GM12878 (cell line): Measurements from ENCODE around the gene GAMT. TPM values are rescaled to one million over a fixed set of nuclear protein-coding genes. Genes with fewer than 3 reads are reported as not detected.

Experiments
- ATAC-seq: fragments of 200-7000 bp; cut with Tn5 transposase; 3 replicates; pipeline ENCODE4 v1.9.1; 2020; ENCODE audit warnings: mild to moderate bottlenecking, moderate library complexity
- BruUV-seq: library from RNA; stranded (reverse); fragments of 400-500 nt; replicated peaks from 2 replicates; lab custom pipeline; 2021; lab: Mats Ljungman, UMichigan
- CTCF ChIA-PET: fragments of 300-600 bp; sonication (Branson Sonifier 250); formaldehyde crosslinking; extraction: SDS; loops from one replicate; lab custom pipeline; 2021; ENCODE audit warnings: inconsistent platforms; lab: Yijun Ruan, JAX
- POLR2A ChIA-PET: fragments of 350-600 bp; formaldehyde crosslinking; extraction: SDS; loops from one replicate; lab custom pipeline; 2021; ENCODE audit warnings: inconsistent platforms; lab: Charles Lee
- RAD21 ChIA-PET: fragments of 300-600 bp; sonication (Branson Sonifier 250); formaldehyde crosslinking; loops from one replicate; lab custom pipeline; 2023; ENCODE audit warnings: antibody characterized with exemption; ENCODE audit not compliant: unreplicated experiment; lab: Charles Lee
- SMC1A ChIA-PET: fragments of 300-600 bp; sonication (Branson Sonifier 250); formaldehyde crosslinking; loops from one replicate; lab custom pipeline; 2023; ENCODE audit not compliant: unreplicated experiment, uncharacterized antibody; lab: Charles Lee
- DNase-seq: peaks from one replicate; pipeline ENCODE4 v3.0.0-alpha.2; 2011; ENCODE audit warnings: low read depth, low spot score
- FAIRE-seq: peaks from 3 replicates; lab custom pipeline; 2011; peaks lifted over from hg19 to GRCh38; lab: Jason Lieb, UNC
- H2AFZ ChIP-seq: 2 replicates; pipeline ENCODE4 v1.6.0; 2011; ENCODE audit warnings: low read depth, low read length, control low read depth; ENCODE audit not compliant: control insufficient read depth
- H3K27ac ChIP-seq: 2 replicates; pipeline ENCODE4 v1.5.1; 2011; ENCODE audit warnings: control low read depth; ENCODE audit not compliant: control insufficient read depth, insufficient read depth
- H3K27me3 ChIP-seq, 2 experiments: replicated peaks in 1 of 2; 2 replicates each; pipeline versions ENCODE4 v1.6.0 to v1.6.1; 2011; ENCODE audit warnings: low read length in 1 of 2; ENCODE audit not compliant: control insufficient read depth in 2 of 2, insufficient read depth in 2 of 2
- H3K36me3 ChIP-seq, 2 experiments: 2 replicates each; pipeline ENCODE4 v1.5.1; 2011; ENCODE audit warnings: low read length in 1 of 2; ENCODE audit not compliant: control insufficient read depth in 2 of 2, insufficient read depth in 2 of 2
- H3K4me1 ChIP-seq: 2 replicates; pipeline ENCODE4 v1.6.1; 2011; ENCODE audit warnings: mild to moderate bottlenecking, low read length, moderate library complexity, mixed read lengths; ENCODE audit not compliant: control insufficient read depth, insufficient read depth
- H3K4me2 ChIP-seq: 2 replicates; pipeline ENCODE4 v1.6.0; 2011; ENCODE audit warnings: control low read depth; ENCODE audit not compliant: control insufficient read depth, insufficient read depth
- H3K4me3 ChIP-seq: fragments of 200-600 bp; sonication (generic); 2 replicates; pipeline ENCODE4 v1.5.1; 2016
- H3K79me2 ChIP-seq: 2 replicates; pipeline ENCODE4 v1.6.0; 2011; ENCODE audit warnings: low read length; ENCODE audit not compliant: control insufficient read depth, insufficient read depth
- H3K9ac ChIP-seq: 2 replicates; pipeline ENCODE4 v1.8.0; 2011; ENCODE audit warnings: low read length, control low read depth, mixed read lengths; ENCODE audit not compliant: control insufficient read depth, insufficient read depth
- H3K9me3 ChIP-seq: replicated peaks from 3 replicates; pipeline ENCODE4 v1.5.1; 2011; ENCODE audit warnings: mild to moderate bottlenecking, low read length; ENCODE audit not compliant: control insufficient read depth, insufficient read depth
- H4K20me1 ChIP-seq: 2 replicates; pipeline ENCODE4 v1.6.0; 2011; ENCODE audit not compliant: control insufficient read depth, insufficient read depth
- BCL11A ChIP-seq: IDR thresholded peaks from 2 replicates; pipeline ENCODE4 v1.6.1; 2011; ENCODE audit warnings: low read depth, low read length
- BMI1 ChIP-seq: fragments of 450-650 bp; IDR thresholded peaks from 2 replicates; pipeline ENCODE4 v1.6.1; 2016; ENCODE audit warnings: mild to moderate bottlenecking, moderate library complexity, borderline replicate concordance
- CHD2 ChIP-seq: IDR thresholded peaks from 2 replicates; pipeline ENCODE4 v1.6.1; 2011; ENCODE audit warnings: low read depth, low read length, improper control_type of control experiment, borderline replicate concordance
- ESRRA ChIP-seq: IDR thresholded peaks from 2 replicates; pipeline ENCODE4 v1.6.1; 2012; ENCODE audit warnings: mild to moderate bottlenecking, low read length, improper control_type of control experiment
- GATAD2B ChIP-seq: fragments of 450-650 bp; conservative IDR thresholded peaks from 2 replicates; pipeline ENCODE4 v1.6.1; 2017; ENCODE audit warnings: low read depth, mild to moderate bottlenecking, moderate library complexity
- HDGF ChIP-seq: fragments of 450-650 bp; IDR thresholded peaks from 2 replicates; pipeline ENCODE4 v1.6.1; 2016; ENCODE audit warnings: antibody characterized with exemption
- MYB ChIP-seq: fragments of 150-350 bp; IDR thresholded peaks from 2 replicates; pipeline ENCODE4 v1.6.1; 2014; ENCODE audit warnings: mild to moderate bottlenecking, low read depth, low read length, borderline replicate concordance
- MYC ChIP-seq: IDR thresholded peaks from 2 replicates; pipeline ENCODE4 v1.6.1; 2011; ENCODE audit warnings: mild to moderate bottlenecking, low read length, moderate library complexity, inconsistent platforms; ENCODE audit not compliant: insufficient read depth, insufficient replicate concordance, insufficient read length, severe bottlenecking
- NR2C1 ChIP-seq: fragments of 450-650 bp; IDR thresholded peaks from 2 replicates; pipeline ENCODE4 v1.6.1; 2017; ENCODE audit warnings: antibody characterized with exemption, mild to moderate bottlenecking, moderate library complexity
- RCOR1 ChIP-seq: conservative IDR thresholded peaks from 2 replicates; pipeline ENCODE4 v1.6.1; 2012; ENCODE audit warnings: low read depth, low read length, improper control_type of control experiment
- SIX5 ChIP-seq: IDR thresholded peaks from 2 replicates; pipeline ENCODE4 v1.6.1; 2011; ENCODE audit warnings: mild to moderate bottlenecking, low read depth, low read length, moderate library complexity; ENCODE audit not compliant: severe bottlenecking
- SMAD1 ChIP-seq: fragments of 450-650 bp; IDR thresholded peaks from 2 replicates; pipeline ENCODE4 v1.6.1; 2018; ENCODE audit warnings: mild to moderate bottlenecking, low read depth; ENCODE audit not compliant: partially characterized antibody
- ZBED1 ChIP-seq: IDR thresholded peaks from 2 replicates; pipeline ENCODE4 v1.6.1; 2016; ENCODE audit warnings: borderline replicate concordance
- ZNF207 ChIP-seq: fragments of 450-650 bp; IDR thresholded peaks from 2 replicates; pipeline ENCODE4 v1.6.1; 2014; ENCODE audit warnings: antibody characterized with exemption, mild to moderate bottlenecking, borderline replicate concordance
- ZNF24 ChIP-seq: fragments of 450-650 bp; IDR thresholded peaks from 2 replicates; pipeline ENCODE4 v1.6.1; 2017; ENCODE audit warnings: antibody characterized with exemption, mild to moderate bottlenecking
- WGBS: methylation state at CpG from one replicate; pipeline ENCODE4 v1.1.6; 2016; ENCODE audit warnings: low lambda C conversion rate; ENCODE audit not compliant: insufficient replicate concordance, insufficient coverage; ENCODE audit errors: missing lambda C conversion rate; 5-methylcytosine and 5-hydroxymethylcytosine counted together
- in situ Hi-C: fragments of 300-500 bp; cut with MboI; formaldehyde crosslinking; loops from 9 replicates; pipeline ENCODE4 v1.14.3; 2018; ENCODE audit warnings: mixed read lengths
- intact Hi-C: fragments of 100-400 bp; cut with micrococcal nuclease; formaldehyde crosslinking; loops from one replicate; pipeline ENCODE4 v1.14.2; 2022; ENCODE audit not compliant: unreplicated experiment
- polyA plus RNA-seq, 11 experiments: library from polyadenylated mRNA; depleted of rRNA in 4 of 11; unstranded in 6 of 11; stranded (reverse) in 5 of 11; fragments of >200 nt; fragmentation: Nextera tagmentation in 4 of 11; fragmentation: Illumina TruSeq in 1 of 11; extraction: Ambion mirVana in 4 of 11; extraction: Trizol in 1 of 11; gene quantifications; 1 replicate in 1 of 11; 2 replicates in 10 of 11; pipeline versions ENCODE4 v1.2.1 to v1.2.3, GENCODE V29; 2011 to 2016; ENCODE audit warnings: inconsistent platforms in 2 of 11, missing spikeins in 2 of 11, low read depth in 1 of 11
- total RNA-seq, 4 experiments: library from RNA; depleted of rRNA in 3 of 4; stranded (reverse); fragments of >200 nt in 3 of 4; fragmentation: Illumina TruSeq in 1 of 4; extraction: Trizol in 1 of 4; gene quantifications; 2 replicates each; pipeline versions ENCODE4 v1.2.1 to v1.2.3, GENCODE V29; 2013 to 2021
- TF ChIP-seq, protein P1 (sequence below): fragments of 450-650 bp; IDR thresholded peaks from 2 replicates; pipeline ENCODE4 v1.6.1; 2017; ENCODE audit warnings: mild to moderate bottlenecking, moderate library complexity
- TF ChIP-seq, protein P2 (sequence below): IDR thresholded peaks from 2 replicates; pipeline ENCODE4 v1.6.1; 2012; ENCODE audit warnings: low read depth, low read length, improper control_type of control experiment
- TF ChIP-seq, protein P3 (sequence below): fragments of 450-650 bp; IDR thresholded peaks from 2 replicates; pipeline ENCODE4 v1.6.1; 2018; ENCODE audit warnings: borderline replicate concordance, mild to moderate bottlenecking; ENCODE audit not compliant: partially characterized antibody

GAMT gene
- total and polyA plus RNA-seq, 10 of the 15 experiments (the other 5 are each of a cell fraction or from before 2014, with no cell fraction given) = 1.6 to 131 (median 38.8) TPM

DNA sequence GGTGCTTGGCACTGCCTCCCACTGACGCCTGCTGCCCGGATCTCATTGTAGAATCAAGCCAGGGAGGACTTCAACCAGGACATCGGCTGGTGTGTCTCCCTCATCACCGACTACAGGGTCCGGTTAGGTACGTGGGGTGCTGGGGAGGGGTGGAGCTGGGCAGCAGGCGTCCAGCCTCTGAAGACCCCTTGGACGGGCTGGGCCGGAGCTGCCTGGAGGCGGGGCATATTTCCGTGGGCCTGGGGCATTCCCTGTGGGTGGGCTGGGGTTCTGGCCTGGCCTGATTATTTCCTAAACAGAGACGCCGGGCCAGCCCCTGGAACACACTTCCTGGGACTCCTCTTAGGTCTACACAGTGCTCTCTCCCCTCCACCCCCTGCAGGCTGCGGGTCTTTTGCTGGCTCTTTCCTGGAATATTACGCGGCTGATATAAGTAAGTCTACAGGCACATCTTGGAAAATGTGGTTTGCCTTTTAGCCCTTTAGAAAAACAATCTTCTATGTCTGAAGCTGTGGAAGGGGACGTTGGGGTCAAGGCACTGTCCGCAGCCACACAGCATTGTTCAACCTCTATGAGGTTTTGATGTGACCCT lies 32.0 kb downstream of the GAMT start:
- H3K9ac ChIP-seq = no peak overlapping the region
- no peak overlapping the region for H3K4me2 ChIP-seq
- H3K9me3 ChIP-seq = no peaks in the 10 kb centered on the region
- no peak for ATAC-seq
- H3K4me1 ChIP-seq = no peaks in the 10 kb centered on the region
- no peak overlapping the region for H2AFZ ChIP-seq
- H4K20me1 ChIP-seq = no peaks in the 10 kb centered on the region
- WGBS = 97% methylated on average over 18 of the region's 18 CpGs
- intact Hi-C loops = no loop called here
- H3K4me3 ChIP-seq = no peak overlapping the region
- ChIA-PET SMC1A (interaction anchor here (1.2 kb wide), 1 partner anchor 52 kb away, joined by 5 read pairs; no protein-coding TSS in a partner anchor), CTCF (interaction anchor here (1.0 kb wide), 2 partner anchors 53 to 90 kb away, joined by 3 read pairs; no protein-coding TSS in a partner anchor), POLR2A (no interaction called here), RAD21 (no interaction called here)
- H3K27ac ChIP-seq = no peak overlapping the region
- H3K27me3 ChIP-seq = no peaks in the 10 kb centered on the region
- no peaks in the 10 kb centered on the region for H3K79me2 ChIP-seq
- BruUV-seq = no TSS peak
- in situ Hi-C loops = no loop called here
- FAIRE-seq = no peak
- peaks cover 4 to 8% of the 10 kb centered on the region in 2 experiments; a peak in 2 of 4 replicates for H3K36me3 ChIP-seq
- no peak for DNase-seq
- TF ChIP-seq ZNF207 (no peak), ZBED1 (no peak), ZNF24 (no peak), SIX5 (no peak), HDGF (no peak), ESRRA (no peak), GATAD2B (no peak), CHD2 (no peak), SMAD1 (no peak), MYB (no peak), BMI1 (no peak), MYC (no peak), BCL11A (no peak), NR2C1 (no peak), RCOR1 (no peak)
- TF ChIP-seq, protein P1, sequence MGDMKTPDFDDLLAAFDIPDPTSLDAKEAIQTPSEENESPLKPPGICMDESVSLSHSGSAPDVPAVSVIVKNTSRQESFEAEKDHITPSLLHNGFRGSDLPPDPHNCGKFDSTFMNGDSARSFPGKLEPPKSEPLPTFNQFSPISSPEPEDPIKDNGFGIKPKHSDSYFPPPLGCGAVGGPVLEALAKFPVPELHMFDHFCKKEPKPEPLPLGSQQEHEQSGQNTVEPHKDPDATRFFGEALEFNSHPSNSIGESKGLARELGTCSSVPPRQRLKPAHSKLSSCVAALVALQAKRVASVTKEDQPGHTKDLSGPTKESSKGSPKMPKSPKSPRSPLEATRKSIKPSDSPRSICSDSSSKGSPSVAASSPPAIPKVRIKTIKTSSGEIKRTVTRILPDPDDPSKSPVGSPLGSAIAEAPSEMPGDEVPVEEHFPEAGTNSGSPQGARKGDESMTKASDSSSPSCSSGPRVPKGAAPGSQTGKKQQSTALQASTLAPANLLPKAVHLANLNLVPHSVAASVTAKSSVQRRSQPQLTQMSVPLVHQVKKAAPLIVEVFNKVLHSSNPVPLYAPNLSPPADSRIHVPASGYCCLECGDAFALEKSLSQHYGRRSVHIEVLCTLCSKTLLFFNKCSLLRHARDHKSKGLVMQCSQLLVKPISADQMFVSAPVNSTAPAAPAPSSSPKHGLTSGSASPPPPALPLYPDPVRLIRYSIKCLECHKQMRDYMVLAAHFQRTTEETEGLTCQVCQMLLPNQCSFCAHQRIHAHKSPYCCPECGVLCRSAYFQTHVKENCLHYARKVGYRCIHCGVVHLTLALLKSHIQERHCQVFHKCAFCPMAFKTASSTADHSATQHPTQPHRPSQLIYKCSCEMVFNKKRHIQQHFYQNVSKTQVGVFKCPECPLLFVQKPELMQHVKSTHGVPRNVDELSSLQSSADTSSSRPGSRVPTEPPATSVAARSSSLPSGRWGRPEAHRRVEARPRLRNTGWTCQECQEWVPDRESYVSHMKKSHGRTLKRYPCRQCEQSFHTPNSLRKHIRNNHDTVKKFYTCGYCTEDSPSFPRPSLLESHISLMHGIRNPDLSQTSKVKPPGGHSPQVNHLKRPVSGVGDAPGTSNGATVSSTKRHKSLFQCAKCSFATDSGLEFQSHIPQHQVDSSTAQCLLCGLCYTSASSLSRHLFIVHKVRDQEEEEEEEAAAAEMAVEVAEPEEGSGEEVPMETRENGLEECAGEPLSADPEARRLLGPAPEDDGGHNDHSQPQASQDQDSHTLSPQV = no peak
- TF ChIP-seq, protein P2, sequence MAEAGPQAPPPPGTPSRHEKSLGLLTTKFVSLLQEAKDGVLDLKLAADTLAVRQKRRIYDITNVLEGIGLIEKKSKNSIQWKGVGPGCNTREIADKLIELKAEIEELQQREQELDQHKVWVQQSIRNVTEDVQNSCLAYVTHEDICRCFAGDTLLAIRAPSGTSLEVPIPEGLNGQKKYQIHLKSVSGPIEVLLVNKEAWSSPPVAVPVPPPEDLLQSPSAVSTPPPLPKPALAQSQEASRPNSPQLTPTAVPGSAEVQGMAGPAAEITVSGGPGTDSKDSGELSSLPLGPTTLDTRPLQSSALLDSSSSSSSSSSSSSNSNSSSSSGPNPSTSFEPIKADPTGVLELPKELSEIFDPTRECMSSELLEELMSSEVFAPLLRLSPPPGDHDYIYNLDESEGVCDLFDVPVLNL = no peak
- TF ChIP-seq, protein P3, sequence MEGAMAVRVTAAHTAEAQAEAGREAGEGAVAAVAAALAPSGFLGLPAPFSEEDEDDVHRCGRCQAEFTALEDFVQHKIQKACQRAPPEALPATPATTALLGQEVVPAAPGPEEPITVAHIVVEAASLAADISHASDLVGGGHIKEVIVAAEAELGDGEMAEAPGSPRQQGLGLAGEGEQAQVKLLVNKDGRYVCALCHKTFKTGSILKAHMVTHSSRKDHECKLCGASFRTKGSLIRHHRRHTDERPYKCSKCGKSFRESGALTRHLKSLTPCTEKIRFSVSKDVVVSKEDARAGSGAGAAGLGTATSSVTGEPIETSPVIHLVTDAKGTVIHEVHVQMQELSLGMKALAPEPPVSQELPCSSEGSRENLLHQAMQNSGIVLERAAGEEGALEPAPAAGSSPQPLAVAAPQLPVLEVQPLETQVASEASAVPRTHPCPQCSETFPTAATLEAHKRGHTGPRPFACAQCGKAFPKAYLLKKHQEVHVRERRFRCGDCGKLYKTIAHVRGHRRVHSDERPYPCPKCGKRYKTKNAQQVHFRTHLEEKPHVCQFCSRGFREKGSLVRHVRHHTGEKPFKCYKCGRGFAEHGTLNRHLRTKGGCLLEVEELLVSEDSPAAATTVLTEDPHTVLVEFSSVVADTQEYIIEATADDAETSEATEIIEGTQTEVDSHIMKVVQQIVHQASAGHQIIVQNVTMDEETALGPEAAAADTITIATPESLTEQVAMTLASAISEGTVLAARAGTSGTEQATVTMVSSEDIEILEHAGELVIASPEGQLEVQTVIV = no peak
